Upper lobe of left lung (tissue), 4 donors: ENCODE measurements around the gene RAPGEF1.
A peak's percentile ranks its signal among the peaks of the same experiment; 100 is the strongest.

Experiments used
- CTCF ChIP-seq, 6 experiments: fragments of 450-650 bp in 4 of 6; fragments of 200-600 bp in 2 of 6; sonication (generic) in 2 of 6; IDR thresholded peaks; one replicate each; pipeline ENCODE4 v1.5.1; 2016 to 2019; ENCODE audit warnings: antibody characterized with exemption in 6 of 6
- EP300 ChIP-seq, 4 donors: sonication (generic); formaldehyde crosslinking; IDR thresholded peaks; one replicate each; pipeline ENCODE4 v1.5.1; 2017; ENCODE audit warnings: antibody characterized with exemption in 4 of 4, control low read depth in 2 of 4
- POLR2AphosphoS5 ChIP-seq, 2 donors: sonication (generic); formaldehyde crosslinking; IDR thresholded peaks; one replicate each; pipeline ENCODE4 v1.5.1; 2017; ENCODE audit warnings: antibody characterized with exemption in 2 of 2

- TF ChIP-seq CTCF (IDR thresholded peaks at IDR 0.05): no peak
- peak; percentile 27 to 35 for TF ChIP-seq POLR2AphosphoS5 (IDR thresholded peaks at IDR 0.05)
- TF ChIP-seq EP300 (IDR thresholded peaks at IDR 0.05): peak in 1 of 4 donors; percentile 46
These were observed 12.6 kb downstream of the RAPGEF1 start for GRCh38 chr9:131727184-131727759.
